ENCODE results near the gene ZNF714. TPM values are rescaled to one million over a fixed set of nuclear protein-coding genes. Genes with fewer than 3 reads are reported as not detected.

Gene ZNF714
- total RNA-seq, 3 donors from 2014 or later, result 5.8 to 15.2 (median 11.1) TPM

DNA sequence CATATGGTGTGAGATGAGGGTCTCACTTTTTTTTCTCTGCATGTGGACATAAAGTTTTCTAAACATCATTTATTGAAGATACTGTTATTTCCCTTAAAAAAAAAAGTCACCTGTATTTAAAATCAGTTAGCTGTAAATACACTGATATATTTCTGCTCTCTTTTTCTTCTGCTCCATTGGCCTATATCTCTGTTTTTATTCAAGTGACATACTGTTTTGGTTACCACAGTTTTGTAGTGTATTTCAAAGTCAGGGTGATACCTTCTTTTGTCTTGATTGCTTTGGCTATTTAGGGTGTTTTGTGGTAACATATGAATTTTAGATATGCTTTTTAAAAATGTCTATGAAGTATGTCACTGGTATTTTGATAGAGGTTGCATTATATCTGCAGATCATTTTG, 44.1 kb downstream of the ZNF714 start:
- no peak for DNase-seq (ENCODE audit: low spot score in 2 of 2)
- intact Hi-C loops (cut with DNase I; ENCODE audit: low total_unique reads), result no loop called here
- Histone ChIP-seq H3K9me3 (no peaks in the 10 kb centered on the region), H3K36me3 (no peaks in the 10 kb centered on the region), H3K27me3 (no peaks in the 10 kb centered on the region), H3K4me3 (no peak overlapping the region), H3K4me1 (no peaks in the 10 kb centered on the region), H3K27ac (no peak overlapping the region)
- no peak for TF ChIP-seq POLR2A (IDR thresholded peaks at IDR 0.05)
- TF ChIP-seq, protein P1, sequence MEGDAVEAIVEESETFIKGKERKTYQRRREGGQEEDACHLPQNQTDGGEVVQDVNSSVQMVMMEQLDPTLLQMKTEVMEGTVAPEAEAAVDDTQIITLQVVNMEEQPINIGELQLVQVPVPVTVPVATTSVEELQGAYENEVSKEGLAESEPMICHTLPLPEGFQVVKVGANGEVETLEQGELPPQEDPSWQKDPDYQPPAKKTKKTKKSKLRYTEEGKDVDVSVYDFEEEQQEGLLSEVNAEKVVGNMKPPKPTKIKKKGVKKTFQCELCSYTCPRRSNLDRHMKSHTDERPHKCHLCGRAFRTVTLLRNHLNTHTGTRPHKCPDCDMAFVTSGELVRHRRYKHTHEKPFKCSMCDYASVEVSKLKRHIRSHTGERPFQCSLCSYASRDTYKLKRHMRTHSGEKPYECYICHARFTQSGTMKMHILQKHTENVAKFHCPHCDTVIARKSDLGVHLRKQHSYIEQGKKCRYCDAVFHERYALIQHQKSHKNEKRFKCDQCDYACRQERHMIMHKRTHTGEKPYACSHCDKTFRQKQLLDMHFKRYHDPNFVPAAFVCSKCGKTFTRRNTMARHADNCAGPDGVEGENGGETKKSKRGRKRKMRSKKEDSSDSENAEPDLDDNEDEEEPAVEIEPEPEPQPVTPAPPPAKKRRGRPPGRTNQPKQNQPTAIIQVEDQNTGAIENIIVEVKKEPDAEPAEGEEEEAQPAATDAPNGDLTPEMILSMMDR (IDR thresholded peaks at IDR 0.05), result no peak
- no peak for TF ChIP-seq POLR2AphosphoS5 (IDR thresholded peaks at IDR 0.05)

DNA sequence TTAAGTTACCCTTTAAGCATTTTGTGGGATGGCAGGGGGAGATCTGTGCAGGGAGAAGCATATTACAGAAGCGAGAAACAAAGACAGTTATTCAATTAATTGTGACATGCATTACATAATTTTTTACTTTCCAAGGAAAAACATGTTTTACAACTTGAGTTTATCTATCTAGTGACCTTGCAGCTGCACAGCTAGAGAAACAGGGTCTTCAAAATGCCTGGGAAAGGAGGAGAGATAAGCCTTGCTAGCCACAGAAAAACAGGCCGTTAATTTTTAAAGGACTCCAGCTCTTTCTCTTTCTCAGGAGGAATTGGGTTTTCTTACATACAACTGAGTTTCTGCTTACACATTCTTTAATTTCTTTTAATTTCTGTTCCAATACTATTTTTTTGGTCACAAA, 45.0 kb downstream of the ZNF714 start:
- TF ChIP-seq POLR2A (IDR thresholded peaks at IDR 0.05) (no peak), POLR2AphosphoS5 (IDR thresholded peaks at IDR 0.05) (no peak)
- TF ChIP-seq, protein P1 (IDR thresholded peaks at IDR 0.05), result no peak

DNA sequence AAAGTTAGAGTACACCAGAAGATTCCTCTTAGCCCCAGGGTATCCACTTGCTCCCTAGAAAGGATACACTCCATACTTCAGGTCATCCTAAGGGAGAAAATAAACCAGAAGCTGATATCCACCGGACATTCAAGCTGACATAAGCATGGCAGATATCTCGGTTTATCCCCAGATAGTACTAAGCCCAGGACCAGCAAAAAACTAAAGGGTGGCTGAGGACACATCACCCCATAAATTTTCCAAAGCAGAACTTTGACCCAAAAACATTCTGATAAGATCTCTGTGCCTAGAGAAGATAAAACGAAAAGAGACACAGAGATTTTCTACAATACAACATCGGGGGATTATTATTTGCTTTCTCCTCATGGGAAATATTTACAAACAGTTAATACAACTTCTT, 45.9 kb downstream of the ZNF714 start:
- DNase-seq (ENCODE audit: low spot score in 2 of 2), result no peak
- no peaks in the 10 kb centered on the region for H3K36me3 ChIP-seq
- no peaks in the 10 kb centered on the region for H3K27me3 ChIP-seq
- H3K27ac ChIP-seq, result no peak overlapping the region
- no peak overlapping the region for H3K4me3 ChIP-seq
- no peaks in the 10 kb centered on the region for H3K9me3 ChIP-seq
- no peaks in the 10 kb centered on the region for H3K4me1 ChIP-seq
- TF ChIP-seq, protein P1 (IDR thresholded peaks at IDR 0.05), result no peak
- TF ChIP-seq POLR2A (IDR thresholded peaks at IDR 0.05) (no peak), POLR2AphosphoS5 (IDR thresholded peaks at IDR 0.05) (no peak)
- intact Hi-C loops (cut with DNase I; ENCODE audit: low total_unique reads), result no loop called here

More for the DNA sequence above, 45.0 kb downstream of the ZNF714 start:
- DNase-seq (ENCODE audit: low spot score in 2 of 2), result no peak
- H3K36me3 ChIP-seq, result no peaks in the 10 kb centered on the region
- H3K27me3 ChIP-seq, result no peaks in the 10 kb centered on the region
- intact Hi-C loops (cut with DNase I; ENCODE audit: low total_unique reads), result no loop called here
- no peak overlapping the region for H3K27ac ChIP-seq
- no peak overlapping the region for H3K4me3 ChIP-seq
- H3K4me1 ChIP-seq, result no peaks in the 10 kb centered on the region
- no peaks in the 10 kb centered on the region for H3K9me3 ChIP-seq

DNA sequence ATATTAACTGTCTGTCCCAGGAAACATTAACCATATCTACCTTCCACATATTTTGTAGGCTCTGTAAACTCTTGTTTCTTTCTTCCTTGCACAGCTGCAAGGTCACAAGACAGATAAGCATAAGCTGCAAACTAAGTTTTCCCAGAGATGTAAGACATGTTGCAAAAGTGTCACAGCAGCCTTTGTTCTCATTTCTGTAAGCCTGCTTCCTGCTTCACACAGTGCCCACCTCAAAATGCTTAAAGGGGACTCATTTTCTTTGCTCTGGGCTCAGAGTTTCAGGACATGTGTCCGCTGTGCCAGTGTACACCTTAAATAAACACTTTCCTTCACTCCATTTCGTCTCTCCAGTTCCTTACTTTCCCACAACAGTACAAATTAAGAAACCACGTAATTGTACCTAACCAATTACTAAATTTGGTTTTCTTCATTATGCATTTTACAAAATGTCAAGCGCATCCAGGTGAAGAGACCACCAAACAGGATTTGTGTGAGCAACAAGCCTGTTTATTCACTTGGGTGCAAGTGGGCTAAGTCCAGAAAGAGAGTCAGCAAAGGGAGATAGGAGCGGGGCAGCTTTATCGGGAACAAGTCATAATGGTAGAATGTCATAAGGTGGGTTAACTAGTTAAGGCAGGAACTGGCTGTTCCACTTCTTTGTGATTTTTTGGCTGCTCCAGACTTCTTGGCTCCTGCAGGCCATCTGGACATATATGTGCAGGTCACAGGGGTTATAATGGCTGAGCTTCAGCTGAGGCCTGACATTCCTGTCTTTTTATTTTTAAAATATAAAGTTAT, 47.1 kb downstream of the ZNF714 start:
- H3K36me3 ChIP-seq, result no peaks in the 10 kb centered on the region
- H3K4me3 ChIP-seq, result no peak overlapping the region
- H3K9me3 ChIP-seq, result no peaks in the 10 kb centered on the region
- H3K27me3 ChIP-seq, result no peaks in the 10 kb centered on the region
- no peak overlapping the region for H3K27ac ChIP-seq
- no peak for DNase-seq (ENCODE audit: low spot score in 2 of 2)
- TF ChIP-seq POLR2A (IDR thresholded peaks at IDR 0.05) (no peak), POLR2AphosphoS5 (IDR thresholded peaks at IDR 0.05) (no peak)
- TF ChIP-seq, protein P1 (IDR thresholded peaks at IDR 0.05), result no peak
- H3K4me1 ChIP-seq, result no peaks in the 10 kb centered on the region
- intact Hi-C loops (cut with DNase I; ENCODE audit: low total_unique reads), result no loop called here

DNA sequence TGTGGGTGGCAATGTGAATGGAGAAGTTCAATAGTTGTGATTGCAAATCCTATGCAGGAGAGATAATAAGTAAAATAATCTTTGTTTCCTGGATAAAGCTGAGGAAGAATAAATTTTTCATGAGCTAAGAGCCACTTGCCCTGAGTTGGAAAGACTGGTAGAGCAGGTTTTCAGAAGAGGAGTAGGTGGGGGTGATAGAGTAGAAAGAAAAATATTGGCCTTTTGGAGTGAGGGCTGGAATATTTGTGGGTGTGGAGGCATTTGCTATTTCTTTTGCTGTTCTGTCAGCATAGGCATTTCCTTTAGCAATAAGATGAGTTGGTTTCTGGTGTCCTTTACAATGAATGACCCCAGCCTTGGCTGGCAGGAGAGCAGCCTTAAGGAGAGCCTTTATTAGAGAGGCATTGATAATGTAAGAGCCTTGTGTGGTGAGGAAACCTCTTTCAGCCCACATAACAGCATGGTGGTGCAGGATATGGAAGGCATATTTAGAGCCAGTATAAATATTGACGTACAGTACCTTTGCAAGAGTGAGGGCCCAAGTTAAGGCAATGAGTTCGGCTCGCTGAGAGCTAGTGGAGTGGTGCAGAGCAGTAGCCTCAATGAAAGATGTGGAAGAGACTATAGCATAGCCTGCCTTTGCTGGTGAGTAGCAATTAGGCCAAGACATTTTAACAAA, 48.2 kb downstream of the ZNF714 start:
- TF ChIP-seq, protein P1 (IDR thresholded peaks at IDR 0.05), result no peak
- no peak for TF ChIP-seq POLR2AphosphoS5 (IDR thresholded peaks at IDR 0.05)
- no peak for TF ChIP-seq POLR2A (IDR thresholded peaks at IDR 0.05)
- Histone ChIP-seq H3K27me3 (no peaks in the 10 kb centered on the region), H3K9me3 (no peaks in the 10 kb centered on the region), H3K4me1 (no peaks in the 10 kb centered on the region), H3K27ac (no peak overlapping the region), H3K4me3 (no peak overlapping the region), H3K36me3 (no peaks in the 10 kb centered on the region)
- DNase-seq (ENCODE audit: low spot score in 2 of 2), result no peak
- intact Hi-C loops (cut with DNase I; ENCODE audit: low total_unique reads), result no loop called here

Data from breast epithelium (tissue), 4 donors.